Testis (tissue), 3 donors: ENCODE data around the gene NDUFA3. TPM values are rescaled to one million over a fixed set of nuclear protein-coding genes. Genes with fewer than 3 reads are reported as not detected.

Experiments used
- DNase-seq: peaks from one replicate; pipeline ENCODE4 v3.0.0-alpha.2; 2019
- H3K27ac ChIP-seq, 2 donors: fragments of 200-600 bp; sonication (generic); one replicate each; pipeline ENCODE4 v1.5.1; 2019
- H3K27me3 ChIP-seq: fragments of 200-600 bp; sonication (generic); one replicate; pipeline ENCODE4 v1.5.1; 2019
- H3K36me3 ChIP-seq: fragments of 200-600 bp; sonication (generic); one replicate; pipeline ENCODE4 v1.5.1; 2017; ENCODE audit warnings: low read depth; ENCODE audit errors: missing control alignments
- H3K4me1 ChIP-seq: fragments of 200-600 bp; sonication (generic); one replicate; pipeline ENCODE4 v1.5.1; 2019
- H3K4me3 ChIP-seq, 2 donors: fragments of 200-600 bp; sonication (generic); one replicate each; pipeline ENCODE4 v1.5.1; 2017 to 2019
- H3K9me3 ChIP-seq: fragments of 200-600 bp; sonication (generic); one replicate; pipeline ENCODE4 v1.5.1; 2017
- POLR2A ChIP-seq: fragments of 450-650 bp; IDR thresholded peaks from one replicate; pipeline ENCODE4 v1.6.1; 2017; ENCODE audit warnings: antibody characterized with exemption, mild to moderate bottlenecking, moderate library complexity
- WGBS, 2 donors: methylation state at CpG; one replicate each; pipeline ENCODE4 v1.1.5; 2018; 5-methylcytosine and 5-hydroxymethylcytosine counted together
- intact Hi-C: fragments of 100-400 bp; cut with DNase I; formaldehyde crosslinking; loops from one replicate; pipeline ENCODE4 v1.15.1; 2023; ENCODE audit warnings: low total_unique reads
- polyA plus RNA-seq: library from polyadenylated mRNA; stranded (reverse); fragments of 350-450 nt; fragmentation: Illumina TruSeq; extraction: RNeasy Lipid Tissue Mini Kit (QIAGEN cat#74804); gene quantifications from one replicate; pipeline ENCODE4 v1.2.3, GENCODE V29; 2014; ENCODE audit warnings: low read depth, low replicate concordance; ENCODE audit not compliant: insufficient read depth
- total RNA-seq, 2 donors: library from RNA; depleted of rRNA; stranded (reverse); fragments of >200 nt; gene quantifications; one replicate each; pipeline ENCODE4 v1.2.3, GENCODE V29; 2016
- TF ChIP-seq, protein P1 (sequence below), 3 experiments: fragments of 450-650 bp in 2 of 3; fragments of 200-600 bp in 1 of 3; sonication (generic) in 1 of 3; IDR thresholded peaks; one replicate each; pipeline ENCODE4 v1.5.1; 2016 to 2019; ENCODE audit warnings: antibody characterized with exemption in 3 of 3, mild to moderate bottlenecking in 2 of 3, moderate library complexity in 1 of 3

NDUFA3 gene
- total and polyA plus RNA-seq, 3 donors from 2014 or later: 40.0 to 251 (median 55.6) TPM

DNA sequence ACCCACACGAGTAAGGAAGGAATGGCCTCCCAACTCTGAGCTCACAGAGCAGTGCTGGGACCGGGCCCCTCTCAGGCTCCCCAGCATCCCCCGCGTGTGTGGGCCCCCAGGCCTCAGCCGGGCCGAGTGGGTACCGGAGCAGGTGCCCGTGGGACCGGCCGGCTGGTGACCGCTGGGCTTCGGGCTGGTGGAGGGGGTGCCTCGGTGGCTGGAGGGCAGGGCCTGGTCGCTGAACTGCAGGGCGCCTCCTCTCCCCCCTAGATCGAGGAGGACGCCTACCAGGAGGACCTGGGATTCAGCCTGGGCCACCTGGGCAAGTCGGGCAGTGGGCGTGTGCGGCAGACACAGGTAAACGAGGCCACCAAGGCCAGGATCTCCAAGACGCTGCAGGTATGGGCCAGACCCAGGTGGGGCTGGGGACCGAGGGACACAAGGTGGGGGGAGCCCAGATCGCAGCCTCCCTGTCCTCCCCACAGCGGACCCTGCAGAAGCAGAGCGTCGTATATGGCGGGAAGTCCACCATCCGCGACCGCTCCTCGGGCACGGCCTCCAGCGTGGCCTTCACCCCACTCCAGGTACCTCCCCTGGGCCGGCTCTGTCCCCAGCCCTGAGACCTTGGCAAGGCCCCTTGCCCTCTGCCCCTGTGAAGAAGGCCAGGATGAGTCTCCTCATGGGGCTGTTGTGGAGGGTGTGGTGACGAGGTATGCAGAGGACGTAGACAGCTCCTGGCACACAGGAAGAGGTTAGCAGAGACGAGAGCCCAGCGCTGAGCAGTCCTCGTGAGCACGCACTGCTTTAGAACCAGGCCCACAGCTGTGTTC lies 26.4 kb downstream of the NDUFA3 start:
- H3K4me1 ChIP-seq: no peaks in the 10 kb centered on the region
- 89 to 96% methylated on average over 5 to 41 of the region's 41 CpGs for WGBS, 2 donors
- no peaks in the 10 kb centered on the region for H3K36me3 ChIP-seq
- intact Hi-C loops: no loop called here
- no peak for DNase-seq
- TF ChIP-seq POLR2A: no peak
- TF ChIP-seq, protein P1, sequence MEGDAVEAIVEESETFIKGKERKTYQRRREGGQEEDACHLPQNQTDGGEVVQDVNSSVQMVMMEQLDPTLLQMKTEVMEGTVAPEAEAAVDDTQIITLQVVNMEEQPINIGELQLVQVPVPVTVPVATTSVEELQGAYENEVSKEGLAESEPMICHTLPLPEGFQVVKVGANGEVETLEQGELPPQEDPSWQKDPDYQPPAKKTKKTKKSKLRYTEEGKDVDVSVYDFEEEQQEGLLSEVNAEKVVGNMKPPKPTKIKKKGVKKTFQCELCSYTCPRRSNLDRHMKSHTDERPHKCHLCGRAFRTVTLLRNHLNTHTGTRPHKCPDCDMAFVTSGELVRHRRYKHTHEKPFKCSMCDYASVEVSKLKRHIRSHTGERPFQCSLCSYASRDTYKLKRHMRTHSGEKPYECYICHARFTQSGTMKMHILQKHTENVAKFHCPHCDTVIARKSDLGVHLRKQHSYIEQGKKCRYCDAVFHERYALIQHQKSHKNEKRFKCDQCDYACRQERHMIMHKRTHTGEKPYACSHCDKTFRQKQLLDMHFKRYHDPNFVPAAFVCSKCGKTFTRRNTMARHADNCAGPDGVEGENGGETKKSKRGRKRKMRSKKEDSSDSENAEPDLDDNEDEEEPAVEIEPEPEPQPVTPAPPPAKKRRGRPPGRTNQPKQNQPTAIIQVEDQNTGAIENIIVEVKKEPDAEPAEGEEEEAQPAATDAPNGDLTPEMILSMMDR (IDR thresholded peaks at IDR 0.05): no peak
- no peak overlapping the region for H3K27ac ChIP-seq
- H3K27me3 ChIP-seq: no peaks in the 10 kb centered on the region
- H3K9me3 ChIP-seq: no peaks in the 10 kb centered on the region
- H3K4me3 ChIP-seq: no peak overlapping the region

DNA sequence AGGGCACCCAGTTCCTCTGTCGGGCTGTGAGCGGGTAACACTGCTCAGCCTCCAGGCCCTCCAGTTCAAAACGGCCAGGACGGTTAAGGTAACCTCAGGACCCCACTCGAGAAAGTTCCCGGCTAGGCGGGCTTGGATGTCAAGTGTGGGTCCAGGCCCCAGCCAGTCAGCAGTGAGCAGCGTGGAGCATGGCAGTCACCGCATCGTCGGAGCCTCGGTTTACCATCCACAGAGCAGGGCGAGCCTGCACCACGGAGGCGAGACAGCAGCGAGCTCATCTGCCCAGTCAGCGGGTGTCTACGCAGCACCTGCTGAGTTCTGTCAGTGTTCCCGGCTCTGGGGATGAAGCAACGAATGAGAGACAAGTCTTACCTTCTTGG lies 27.0 kb downstream of the NDUFA3 start:
- H3K4me3 ChIP-seq: no peak overlapping the region
- no peaks in the 10 kb centered on the region for H3K4me1 ChIP-seq
- DNase-seq: no peak
- TF ChIP-seq, protein P1 (IDR thresholded peaks at IDR 0.05): no peak
- no peak for TF ChIP-seq POLR2A
- H3K27me3 ChIP-seq: no peaks in the 10 kb centered on the region
- H3K27ac ChIP-seq: no peak overlapping the region
- intact Hi-C loops: no loop called here
- no peaks in the 10 kb centered on the region for H3K9me3 ChIP-seq
- WGBS, 2 donors: 94 to 95% methylated on average over 19 to 20 of the region's 20 CpGs
- no peaks in the 10 kb centered on the region for H3K36me3 ChIP-seq

DNA sequence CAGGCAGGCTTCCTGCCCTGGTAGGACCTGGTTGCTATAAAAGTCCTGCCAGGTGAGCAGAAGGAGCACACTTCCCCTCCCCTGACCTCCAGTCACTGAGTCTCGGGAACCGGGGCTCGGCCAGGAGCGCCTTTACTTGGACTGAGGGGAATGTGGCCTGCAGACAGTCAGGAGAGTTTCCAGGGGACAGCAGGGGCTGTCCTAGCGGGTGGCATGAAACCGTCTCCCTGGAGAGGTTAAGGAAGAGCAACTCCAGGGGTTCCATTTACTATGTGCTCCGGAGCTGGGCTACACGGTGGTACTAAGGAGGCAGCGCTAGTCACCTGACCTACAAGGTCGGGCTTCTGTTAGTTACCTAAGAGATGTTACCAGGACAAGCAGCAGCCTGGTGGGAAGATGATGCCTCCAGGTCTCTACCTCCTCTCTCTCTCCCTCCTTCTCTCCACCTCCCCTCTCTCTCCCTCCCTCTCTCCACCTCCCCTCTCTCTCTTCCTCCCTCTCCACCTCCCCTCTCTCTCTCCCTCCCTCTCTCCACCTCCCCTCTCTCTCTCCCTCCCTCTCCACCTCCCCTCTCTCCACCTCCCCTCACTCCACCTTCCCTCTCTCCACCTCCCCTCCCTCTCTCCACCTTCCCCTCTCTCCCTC lies 30.8 kb downstream of the NDUFA3 start:
- 72 to 76% methylated on average over 10 of the region's 10 CpGs for WGBS, 2 donors
- no peak for DNase-seq
- H3K27me3 ChIP-seq: no peaks in the 10 kb centered on the region
- no peaks in the 10 kb centered on the region for H3K36me3 ChIP-seq
- H3K4me1 ChIP-seq: peaks cover 9% of the 10 kb centered on the region
- no peak for TF ChIP-seq POLR2A
- TF ChIP-seq, protein P1 (IDR thresholded peaks at IDR 0.05): no peak
- intact Hi-C loops: no loop called here
- H3K9me3 ChIP-seq: no peaks in the 10 kb centered on the region
- no peak overlapping the region for H3K4me3 ChIP-seq
- H3K27ac ChIP-seq: no peak overlapping the region

DNA sequence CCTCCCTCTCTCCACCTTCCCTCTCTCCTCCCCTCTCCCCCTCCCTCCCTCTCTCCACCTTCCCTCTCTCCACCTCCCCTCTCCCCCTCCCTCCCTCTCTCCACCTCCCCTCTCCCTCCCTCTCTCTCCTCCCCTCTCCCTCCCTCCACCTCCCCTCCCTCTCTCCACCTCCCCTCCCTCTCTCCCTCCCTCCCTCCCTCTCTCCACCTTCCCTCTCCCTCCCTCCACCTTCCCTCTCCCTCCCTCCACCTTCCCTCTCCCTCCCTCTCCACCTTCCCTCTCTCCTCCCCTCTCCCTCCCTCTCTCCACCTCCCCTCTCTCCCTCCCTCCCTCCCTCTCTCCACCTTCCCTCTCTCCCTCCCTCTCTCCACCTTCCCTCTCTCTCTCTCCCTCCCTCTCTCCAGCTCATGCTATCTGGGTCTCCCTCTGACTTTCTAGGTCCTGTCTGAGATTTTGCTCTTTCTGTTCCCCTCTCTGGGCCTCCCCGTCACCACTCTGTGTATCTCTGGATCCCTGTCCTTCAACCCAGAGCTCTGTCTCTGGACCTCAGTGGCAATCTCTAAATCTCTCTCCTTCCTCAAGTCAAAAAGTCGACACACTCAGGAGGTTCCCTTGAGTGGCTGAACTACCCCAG lies 31.4 kb downstream of the NDUFA3 start:
- no peak overlapping the region for H3K4me3 ChIP-seq
- 63 to 64% methylated on average over 2 of the region's 2 CpGs for WGBS, 2 donors
- no peak overlapping the region for H3K27ac ChIP-seq
- no peak for TF ChIP-seq POLR2A
- TF ChIP-seq, protein P1 (IDR thresholded peaks at IDR 0.05): no peak
- DNase-seq: no peak
- intact Hi-C loops: no loop called here
- H3K4me1 ChIP-seq: peaks cover 15% of the 10 kb centered on the region
- no peaks in the 10 kb centered on the region for H3K9me3 ChIP-seq
- H3K36me3 ChIP-seq: no peaks in the 10 kb centered on the region
- no peaks in the 10 kb centered on the region for H3K27me3 ChIP-seq
